Osteocyte (in vitro differentiated cells): ENCODE data around the gene SHISA9. TPM values are rescaled to one million over a fixed set of nuclear protein-coding genes. Genes with fewer than 3 reads are reported as not detected.

Experiments used
- DNase-seq: peaks from one replicate; pipeline ENCODE4 v3.0.0; 2021; ENCODE audit warnings: mixed read lengths; ENCODE audit not compliant: unreplicated experiment; ENCODE audit errors: extremely low spot score
- H3K27ac Mint-ChIP-seq: one replicate; pipeline ENCODE4 v1.8.0; 2021; ENCODE audit warnings: mild to moderate bottlenecking, mixed read lengths; ENCODE audit not compliant: unreplicated experiment
- H3K27me3 Mint-ChIP-seq: one replicate; pipeline ENCODE4 v1.8.0; 2021; ENCODE audit warnings: mixed read lengths; ENCODE audit not compliant: unreplicated experiment
- H3K36me3 Mint-ChIP-seq: one replicate; pipeline ENCODE4 v1.8.0; 2021; ENCODE audit warnings: mixed read lengths; ENCODE audit not compliant: unreplicated experiment
- H3K4me1 Mint-ChIP-seq: one replicate; pipeline ENCODE4 v1.8.0; 2021; ENCODE audit warnings: mixed read lengths; ENCODE audit not compliant: unreplicated experiment
- H3K4me3 Mint-ChIP-seq: one replicate; pipeline ENCODE4 v1.8.0; 2021; ENCODE audit warnings: mild to moderate bottlenecking, moderate library complexity, mixed read lengths; ENCODE audit not compliant: unreplicated experiment
- H3K9me3 Mint-ChIP-seq: one replicate; pipeline ENCODE4 v1.8.0; 2021; ENCODE audit warnings: mixed read lengths; ENCODE audit not compliant: unreplicated experiment
- total RNA-seq: library from RNA; stranded (reverse); gene quantifications from 2 replicates; pipeline ENCODE4 v1.2.1, GENCODE V29; 2021
- TF ChIP-seq, protein P1 (sequence below): fragments of 200-600 bp; sonication (generic); IDR thresholded peaks from 2 replicates; pipeline ENCODE4 v1.5.0; 2021; ENCODE audit warnings: antibody characterized with exemption, mild to moderate bottlenecking, moderate library complexity

Gene SHISA9
- total RNA-seq, 1 donor from 2014 or later: not detected

DNA sequence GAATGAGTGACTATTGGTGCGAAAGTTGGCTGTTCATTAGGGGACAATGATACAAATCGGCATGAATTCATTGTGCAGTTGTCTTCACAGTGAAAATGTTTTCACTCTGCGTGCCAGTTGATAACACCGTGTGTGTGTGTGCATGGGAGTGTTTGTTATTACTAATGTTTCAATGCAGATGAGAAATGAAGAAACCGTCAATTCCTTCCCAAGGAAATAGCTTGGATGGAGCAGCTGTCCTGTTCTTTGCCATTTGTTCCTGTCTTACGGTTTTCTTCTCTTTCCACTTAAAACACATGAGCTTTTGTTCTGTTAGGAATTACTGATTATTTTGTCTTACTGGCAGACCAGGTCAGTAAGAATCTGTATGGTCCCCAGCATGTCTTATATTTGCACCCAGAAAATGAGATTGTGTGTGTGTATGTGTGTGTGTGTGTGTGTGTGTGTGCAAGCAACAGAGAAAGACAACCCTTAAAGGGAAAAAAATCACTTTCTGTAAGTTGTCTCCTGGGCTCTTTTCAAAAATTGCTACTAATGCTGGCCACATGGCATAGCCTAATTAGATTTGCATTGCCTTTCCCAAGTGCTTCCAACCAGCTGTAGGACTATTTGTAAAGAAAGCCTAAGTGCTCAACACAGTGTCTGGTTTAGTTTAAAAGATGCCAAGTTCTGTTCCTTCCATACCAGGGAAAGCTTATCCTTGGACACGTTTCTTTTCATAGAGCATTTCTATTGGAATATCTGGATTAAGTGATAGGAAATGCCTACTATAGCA lies 23.8 kb downstream of the SHISA9 start:
- H3K4me1 Mint-ChIP-seq: no peaks in the 10 kb centered on the region
- no peaks in the 10 kb centered on the region for H3K36me3 Mint-ChIP-seq
- no peak overlapping the region for H3K27ac Mint-ChIP-seq
- H3K27me3 Mint-ChIP-seq: no peaks in the 10 kb centered on the region
- TF ChIP-seq, protein P1, sequence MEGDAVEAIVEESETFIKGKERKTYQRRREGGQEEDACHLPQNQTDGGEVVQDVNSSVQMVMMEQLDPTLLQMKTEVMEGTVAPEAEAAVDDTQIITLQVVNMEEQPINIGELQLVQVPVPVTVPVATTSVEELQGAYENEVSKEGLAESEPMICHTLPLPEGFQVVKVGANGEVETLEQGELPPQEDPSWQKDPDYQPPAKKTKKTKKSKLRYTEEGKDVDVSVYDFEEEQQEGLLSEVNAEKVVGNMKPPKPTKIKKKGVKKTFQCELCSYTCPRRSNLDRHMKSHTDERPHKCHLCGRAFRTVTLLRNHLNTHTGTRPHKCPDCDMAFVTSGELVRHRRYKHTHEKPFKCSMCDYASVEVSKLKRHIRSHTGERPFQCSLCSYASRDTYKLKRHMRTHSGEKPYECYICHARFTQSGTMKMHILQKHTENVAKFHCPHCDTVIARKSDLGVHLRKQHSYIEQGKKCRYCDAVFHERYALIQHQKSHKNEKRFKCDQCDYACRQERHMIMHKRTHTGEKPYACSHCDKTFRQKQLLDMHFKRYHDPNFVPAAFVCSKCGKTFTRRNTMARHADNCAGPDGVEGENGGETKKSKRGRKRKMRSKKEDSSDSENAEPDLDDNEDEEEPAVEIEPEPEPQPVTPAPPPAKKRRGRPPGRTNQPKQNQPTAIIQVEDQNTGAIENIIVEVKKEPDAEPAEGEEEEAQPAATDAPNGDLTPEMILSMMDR: no peak
- peaks cover 17% of the 10 kb centered on the region for H3K9me3 Mint-ChIP-seq
- H3K4me3 Mint-ChIP-seq: no peak overlapping the region
- no peak for DNase-seq

DNA sequence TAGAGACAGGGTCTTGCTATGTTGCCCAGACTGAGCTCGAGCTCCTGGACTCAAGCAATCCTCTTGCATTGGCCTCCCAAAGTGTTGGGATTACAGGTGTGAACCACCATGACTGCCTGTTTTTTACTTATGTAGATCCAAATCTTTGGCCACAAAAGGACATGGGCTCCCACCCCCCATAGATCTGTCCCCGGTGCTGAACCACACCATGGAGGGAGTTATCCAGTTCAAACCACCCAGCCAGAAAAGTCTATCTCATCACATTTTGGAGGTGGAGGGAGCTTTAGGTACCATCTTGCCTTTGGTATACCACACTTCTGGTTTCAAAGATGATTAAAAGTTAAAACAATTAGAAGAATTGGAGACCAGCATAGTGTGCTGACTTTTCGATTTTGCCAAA lies 26.2 kb downstream of the SHISA9 start:
- H3K27ac Mint-ChIP-seq: no peak overlapping the region

DNA sequence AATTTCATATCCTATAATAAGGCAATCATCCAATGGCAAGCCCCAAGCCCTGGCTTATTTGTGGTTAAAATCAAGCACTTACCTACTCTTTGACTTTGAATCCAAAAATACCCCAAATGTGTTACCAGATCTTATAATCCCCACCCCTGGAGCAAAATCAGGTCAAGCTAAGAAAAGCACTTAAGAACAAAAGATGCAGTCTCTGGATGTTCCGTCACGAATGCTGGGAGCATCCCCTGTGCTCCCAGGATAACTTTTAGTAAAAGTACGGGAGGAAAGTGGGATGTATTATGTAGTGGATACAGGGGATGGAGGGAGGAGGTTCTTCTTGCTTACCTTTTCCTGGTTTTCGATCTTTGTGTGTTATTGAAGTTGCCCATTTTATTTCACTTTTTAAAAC lies 29.5 kb downstream of the SHISA9 start:
- peaks cover 13% of the 10 kb centered on the region for H3K9me3 Mint-ChIP-seq
- TF ChIP-seq, protein P1: no peak
- no peaks in the 10 kb centered on the region for H3K36me3 Mint-ChIP-seq
- no peaks in the 10 kb centered on the region for H3K4me1 Mint-ChIP-seq
- H3K27ac Mint-ChIP-seq: no peak overlapping the region
- H3K27me3 Mint-ChIP-seq: no peaks in the 10 kb centered on the region
- no peak for DNase-seq
- H3K4me3 Mint-ChIP-seq: no peak overlapping the region

More for the DNA sequence above, 26.2 kb downstream of the SHISA9 start:
- TF ChIP-seq, protein P1: no peak
- Mint-ChIP-seq H3K27me3 (no peaks in the 10 kb centered on the region), H3K36me3 (no peaks in the 10 kb centered on the region), H3K9me3 (peaks cover 12% of the 10 kb centered on the region), H3K4me3 (no peak overlapping the region), H3K4me1 (no peaks in the 10 kb centered on the region)
- DNase-seq: no peak

- Mint-ChIP-seq H3K9me3 (peaks cover 26% of the 10 kb centered on the region), H3K36me3 (no peaks in the 10 kb centered on the region), H3K27me3 (no peaks in the 10 kb centered on the region), H3K4me1 (no peaks in the 10 kb centered on the region), H3K27ac (no peak overlapping the region), H3K4me3 (no peak overlapping the region)
- no peak for DNase-seq
- TF ChIP-seq, protein P1: no peak
These were observed 35.0 kb downstream of the SHISA9 start for GRCh38 chr16:12936391-12936790.

DNA sequence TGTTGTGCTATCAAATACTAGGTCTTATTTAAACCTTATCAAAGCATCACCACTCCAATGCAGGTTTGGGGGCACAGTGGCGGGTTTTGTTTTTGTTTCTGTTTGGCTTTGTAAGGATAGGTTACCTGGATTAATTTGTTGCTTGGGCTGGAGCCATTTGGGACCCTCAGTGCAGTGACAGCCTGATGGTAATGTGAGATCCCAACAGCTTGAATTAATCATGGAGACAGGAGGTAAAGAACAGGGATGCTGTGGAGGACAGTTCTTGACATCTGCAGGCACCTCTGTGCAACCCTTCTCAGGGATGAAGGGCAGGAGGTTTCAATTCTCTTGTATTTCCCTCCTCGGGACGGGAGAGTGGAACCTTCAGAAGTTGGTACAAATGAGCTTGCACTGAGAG lies 40.5 kb downstream of the SHISA9 start:
- Mint-ChIP-seq H3K4me3 (no peak overlapping the region), H3K36me3 (no peaks in the 10 kb centered on the region), H3K4me1 (no peaks in the 10 kb centered on the region)

More for the DNA sequence above, 40.5 kb downstream of the SHISA9 start:
- no peak for DNase-seq
- H3K9me3 Mint-ChIP-seq: peaks cover 32% of the 10 kb centered on the region
- H3K27ac Mint-ChIP-seq: no peak overlapping the region
- TF ChIP-seq, protein P1: no peak
- no peaks in the 10 kb centered on the region for H3K27me3 Mint-ChIP-seq
